ENCODE data around the gene YPEL4.

- TF ChIP-seq CTCF (conservative IDR thresholded peaks at IDR 0.05; ENCODE audit: low read depth, low read length) (peak; percentile 99), EZH2 (IDR thresholded peaks at IDR 0.05; ENCODE audit: borderline replicate concordance, low read depth, low read length, poor library complexity, severe bottlenecking) (no peak)
Measured at GRCh38 chr11:57644748-57645688, 4.7 kb downstream of the YPEL4 start.
